H1 (cell line): Measurements from ENCODE around the gene CXCR4. TPM values are rescaled to one million over a fixed set of nuclear protein-coding genes. Genes with fewer than 3 reads are reported as not detected.

ENCODE experiments used
- CEBPB ChIP-seq: IDR thresholded peaks from 2 replicates; pipeline ENCODE4 v1.6.1; 2012; ENCODE audit warnings: low read depth, low read length
- HDAC6 ChIP-seq: IDR thresholded peaks from one replicate; pipeline ENCODE4 v1.7.1; 2012; ENCODE audit warnings: low read depth, mild to moderate bottlenecking, inconsistent platforms, low read length, moderate library complexity
- KDM4A ChIP-seq: IDR thresholded peaks from one replicate; pipeline ENCODE4 v1.7.1; 2012; ENCODE audit warnings: low read depth, mild to moderate bottlenecking, moderate library complexity, low read length, inconsistent platforms; ENCODE audit not compliant: severe bottlenecking
- POLR2A ChIP-seq, 2 experiments: IDR thresholded peaks; 1 replicate in 1 of 2; 2 replicates in 1 of 2; pipeline ENCODE4 v1.6.1; 2011; ENCODE audit warnings: low read depth in 2 of 2, low read length in 2 of 2, mild to moderate bottlenecking in 2 of 2; ENCODE audit errors: control extremely low read depth in 1 of 2
- SAP30 ChIP-seq: fragments of 300-600 bp; sonication (generic); IDR thresholded peaks from 2 replicates; pipeline ENCODE4 v1.7.1; 2012; ENCODE audit warnings: low read length, moderate library complexity, mild to moderate bottlenecking, inconsistent platforms; ENCODE audit not compliant: insufficient read depth, insufficient replicate concordance
- TAF7 ChIP-seq: optimal IDR thresholded peaks from 2 replicates; pipeline ENCODE3; 2011; ENCODE audit warnings: low read depth, mild to moderate bottlenecking, inconsistent platforms, low read length, moderate library complexity, borderline replicate concordance
- polyA plus RNA-seq, 7 experiments: library from polyadenylated mRNA; depleted of rRNA in 3 of 7; stranded (reverse) in 5 of 7; unstranded in 2 of 7; fragments of >200 nt in 5 of 7; fragments of 200-250 nt in 2 of 7; gene quantifications; 1 replicate in 5 of 7; 2 replicates in 1 of 7; 4 replicates in 1 of 7; pipeline versions ENCODE4 v1.2.1 to v1.2.3, GENCODE V29; 2011 to 2013; ENCODE audit warnings: missing spikeins in 2 of 7, mixed read lengths in 2 of 7
- total RNA-seq: library from RNA; stranded (reverse); fragmentation: NEBNext Ultra II Directional; extraction: Animal tissue kit (Norgen Biotek cat#: 25700); gene quantifications from 2 replicates; pipeline ENCODE4 v1.2.1, GENCODE V29; 2021
- TF ChIP-seq, protein P1 (sequence below): fragments of 300-600 bp; sonication (generic); IDR thresholded peaks from 2 replicates; pipeline ENCODE4 v1.7.1; 2012; ENCODE audit warnings: low read length, moderate library complexity, mild to moderate bottlenecking, inconsistent platforms; ENCODE audit not compliant: insufficient replicate concordance
- TF ChIP-seq, protein P2 (sequence below): IDR thresholded peaks from 2 replicates; pipeline ENCODE4 v1.6.1; 2012; ENCODE audit warnings: inconsistent platforms
- TF ChIP-seq, protein P3 (sequence below): IDR thresholded peaks from 2 replicates; pipeline ENCODE4 v1.6.1; 2012; ENCODE audit warnings: inconsistent platforms

CXCR4 gene
- total and polyA plus RNA-seq, 2 of the 8 experiments (the other 6 are each of a cell fraction or from before 2014, with no cell fraction given): 1.8 to 2.8 TPM

DNA sequence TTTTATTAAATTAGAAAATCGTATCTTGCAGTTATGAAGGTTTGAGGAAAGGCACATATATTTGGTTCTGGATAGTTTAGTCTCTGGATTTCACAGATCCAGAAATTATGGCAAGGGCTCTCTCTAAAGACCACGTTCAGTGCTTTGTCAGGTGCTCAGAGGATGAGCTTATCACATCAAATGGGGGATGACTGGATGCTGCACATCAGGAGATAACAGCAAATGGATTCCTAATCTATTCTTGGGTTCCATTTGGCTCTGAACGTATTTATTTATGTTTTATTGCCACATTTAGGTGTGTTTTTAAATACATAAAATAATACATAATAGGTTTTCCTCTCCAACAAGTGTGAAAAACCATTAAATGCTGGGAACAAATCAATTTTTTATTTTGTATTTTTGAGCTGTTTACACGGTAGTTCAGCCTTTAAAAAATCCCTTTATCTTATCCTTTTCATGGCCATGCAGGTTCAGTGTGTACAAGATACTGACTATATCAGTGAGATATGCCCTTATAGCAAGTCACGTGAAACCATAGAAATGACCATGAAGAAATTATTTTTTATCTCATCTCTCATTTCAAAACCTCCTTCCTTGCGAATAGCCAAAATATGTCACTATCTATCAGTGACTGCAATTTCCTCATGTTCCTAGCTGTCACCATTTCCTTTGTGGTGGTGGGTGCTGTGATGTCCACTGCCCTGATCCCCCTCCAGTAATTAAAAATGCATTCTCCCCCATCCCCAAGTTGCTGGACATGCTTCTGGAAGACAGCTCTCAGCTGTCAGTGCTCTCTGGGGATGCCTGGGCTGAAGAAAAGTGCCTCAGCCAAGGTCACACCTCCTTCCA is 25.9 kb upstream of the CXCR4 start (continued):
- TF ChIP-seq, protein P1, sequence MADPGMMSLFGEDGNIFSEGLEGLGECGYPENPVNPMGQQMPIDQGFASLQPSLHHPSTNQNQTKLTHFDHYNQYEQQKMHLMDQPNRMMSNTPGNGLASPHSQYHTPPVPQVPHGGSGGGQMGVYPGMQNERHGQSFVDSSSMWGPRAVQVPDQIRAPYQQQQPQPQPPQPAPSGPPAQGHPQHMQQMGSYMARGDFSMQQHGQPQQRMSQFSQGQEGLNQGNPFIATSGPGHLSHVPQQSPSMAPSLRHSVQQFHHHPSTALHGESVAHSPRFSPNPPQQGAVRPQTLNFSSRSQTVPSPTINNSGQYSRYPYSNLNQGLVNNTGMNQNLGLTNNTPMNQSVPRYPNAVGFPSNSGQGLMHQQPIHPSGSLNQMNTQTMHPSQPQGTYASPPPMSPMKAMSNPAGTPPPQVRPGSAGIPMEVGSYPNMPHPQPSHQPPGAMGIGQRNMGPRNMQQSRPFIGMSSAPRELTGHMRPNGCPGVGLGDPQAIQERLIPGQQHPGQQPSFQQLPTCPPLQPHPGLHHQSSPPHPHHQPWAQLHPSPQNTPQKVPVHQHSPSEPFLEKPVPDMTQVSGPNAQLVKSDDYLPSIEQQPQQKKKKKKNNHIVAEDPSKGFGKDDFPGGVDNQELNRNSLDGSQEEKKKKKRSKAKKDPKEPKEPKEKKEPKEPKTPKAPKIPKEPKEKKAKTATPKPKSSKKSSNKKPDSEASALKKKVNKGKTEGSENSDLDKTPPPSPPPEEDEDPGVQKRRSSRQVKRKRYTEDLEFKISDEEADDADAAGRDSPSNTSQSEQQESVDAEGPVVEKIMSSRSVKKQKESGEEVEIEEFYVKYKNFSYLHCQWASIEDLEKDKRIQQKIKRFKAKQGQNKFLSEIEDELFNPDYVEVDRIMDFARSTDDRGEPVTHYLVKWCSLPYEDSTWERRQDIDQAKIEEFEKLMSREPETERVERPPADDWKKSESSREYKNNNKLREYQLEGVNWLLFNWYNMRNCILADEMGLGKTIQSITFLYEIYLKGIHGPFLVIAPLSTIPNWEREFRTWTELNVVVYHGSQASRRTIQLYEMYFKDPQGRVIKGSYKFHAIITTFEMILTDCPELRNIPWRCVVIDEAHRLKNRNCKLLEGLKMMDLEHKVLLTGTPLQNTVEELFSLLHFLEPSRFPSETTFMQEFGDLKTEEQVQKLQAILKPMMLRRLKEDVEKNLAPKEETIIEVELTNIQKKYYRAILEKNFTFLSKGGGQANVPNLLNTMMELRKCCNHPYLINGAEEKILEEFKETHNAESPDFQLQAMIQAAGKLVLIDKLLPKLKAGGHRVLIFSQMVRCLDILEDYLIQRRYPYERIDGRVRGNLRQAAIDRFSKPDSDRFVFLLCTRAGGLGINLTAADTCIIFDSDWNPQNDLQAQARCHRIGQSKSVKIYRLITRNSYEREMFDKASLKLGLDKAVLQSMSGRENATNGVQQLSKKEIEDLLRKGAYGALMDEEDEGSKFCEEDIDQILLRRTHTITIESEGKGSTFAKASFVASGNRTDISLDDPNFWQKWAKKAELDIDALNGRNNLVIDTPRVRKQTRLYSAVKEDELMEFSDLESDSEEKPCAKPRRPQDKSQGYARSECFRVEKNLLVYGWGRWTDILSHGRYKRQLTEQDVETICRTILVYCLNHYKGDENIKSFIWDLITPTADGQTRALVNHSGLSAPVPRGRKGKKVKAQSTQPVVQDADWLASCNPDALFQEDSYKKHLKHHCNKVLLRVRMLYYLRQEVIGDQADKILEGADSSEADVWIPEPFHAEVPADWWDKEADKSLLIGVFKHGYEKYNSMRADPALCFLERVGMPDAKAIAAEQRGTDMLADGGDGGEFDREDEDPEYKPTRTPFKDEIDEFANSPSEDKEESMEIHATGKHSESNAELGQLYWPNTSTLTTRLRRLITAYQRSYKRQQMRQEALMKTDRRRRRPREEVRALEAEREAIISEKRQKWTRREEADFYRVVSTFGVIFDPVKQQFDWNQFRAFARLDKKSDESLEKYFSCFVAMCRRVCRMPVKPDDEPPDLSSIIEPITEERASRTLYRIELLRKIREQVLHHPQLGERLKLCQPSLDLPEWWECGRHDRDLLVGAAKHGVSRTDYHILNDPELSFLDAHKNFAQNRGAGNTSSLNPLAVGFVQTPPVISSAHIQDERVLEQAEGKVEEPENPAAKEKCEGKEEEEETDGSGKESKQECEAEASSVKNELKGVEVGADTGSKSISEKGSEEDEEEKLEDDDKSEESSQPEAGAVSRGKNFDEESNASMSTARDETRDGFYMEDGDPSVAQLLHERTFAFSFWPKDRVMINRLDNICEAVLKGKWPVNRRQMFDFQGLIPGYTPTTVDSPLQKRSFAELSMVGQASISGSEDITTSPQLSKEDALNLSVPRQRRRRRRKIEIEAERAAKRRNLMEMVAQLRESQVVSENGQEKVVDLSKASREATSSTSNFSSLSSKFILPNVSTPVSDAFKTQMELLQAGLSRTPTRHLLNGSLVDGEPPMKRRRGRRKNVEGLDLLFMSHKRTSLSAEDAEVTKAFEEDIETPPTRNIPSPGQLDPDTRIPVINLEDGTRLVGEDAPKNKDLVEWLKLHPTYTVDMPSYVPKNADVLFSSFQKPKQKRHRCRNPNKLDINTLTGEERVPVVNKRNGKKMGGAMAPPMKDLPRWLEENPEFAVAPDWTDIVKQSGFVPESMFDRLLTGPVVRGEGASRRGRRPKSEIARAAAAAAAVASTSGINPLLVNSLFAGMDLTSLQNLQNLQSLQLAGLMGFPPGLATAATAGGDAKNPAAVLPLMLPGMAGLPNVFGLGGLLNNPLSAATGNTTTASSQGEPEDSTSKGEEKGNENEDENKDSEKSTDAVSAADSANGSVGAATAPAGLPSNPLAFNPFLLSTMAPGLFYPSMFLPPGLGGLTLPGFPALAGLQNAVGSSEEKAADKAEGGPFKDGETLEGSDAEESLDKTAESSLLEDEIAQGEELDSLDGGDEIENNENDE: no peak
- TF ChIP-seq TAF7: no peak
- TF ChIP-seq KDM4A: no peak
- no peak for TF ChIP-seq HDAC6
- TF ChIP-seq, protein P2, sequence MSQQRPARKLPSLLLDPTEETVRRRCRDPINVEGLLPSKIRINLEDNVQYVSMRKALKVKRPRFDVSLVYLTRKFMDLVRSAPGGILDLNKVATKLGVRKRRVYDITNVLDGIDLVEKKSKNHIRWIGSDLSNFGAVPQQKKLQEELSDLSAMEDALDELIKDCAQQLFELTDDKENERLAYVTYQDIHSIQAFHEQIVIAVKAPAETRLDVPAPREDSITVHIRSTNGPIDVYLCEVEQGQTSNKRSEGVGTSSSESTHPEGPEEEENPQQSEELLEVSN: no peak
- no peak for TF ChIP-seq POLR2A (IDR thresholded peaks at IDR 0.05; ENCODE audit: control extremely low read depth in 1 of 2, low read depth in 2 of 2, low read length in 2 of 2)
- TF ChIP-seq, protein P3, sequence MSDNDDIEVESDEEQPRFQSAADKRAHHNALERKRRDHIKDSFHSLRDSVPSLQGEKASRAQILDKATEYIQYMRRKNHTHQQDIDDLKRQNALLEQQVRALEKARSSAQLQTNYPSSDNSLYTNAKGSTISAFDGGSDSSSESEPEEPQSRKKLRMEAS: no peak
- no peak for TF ChIP-seq SAP30
- TF ChIP-seq CEBPB: no peak
- TF ChIP-seq, all 59 proteins: peak for 0
